TTC549 (cell line): ENCODE data around the gene SRGAP1.
"Not testable (repeated sequence)": the region's sequence is repeated elsewhere in the genome, so short reads cannot be mapped to it uniquely, and the experiment has no call there.

ENCODE experiments used
- FAIRE-seq: peaks from 2 replicates; lab custom pipeline; 2012; peaks lifted over from hg19 to GRCh38; lab: Jason Lieb, UNC

Gene SRGAP1

GRCh38 chr12:63869656-63870055, 25.2 kb downstream of the SRGAP1 start:
- FAIRE-seq, result no peak

GRCh38 chr12:63870838-63871237, 26.3 kb downstream of the SRGAP1 start:
- FAIRE-seq, result no peak

- no peak for FAIRE-seq
Measured at GRCh38 chr12:63874897-63875480, 30.5 kb downstream of the SRGAP1 start.

- FAIRE-seq, result no peak
Measured at GRCh38 chr12:63875703-63876102, 31.2 kb downstream of the SRGAP1 start.

- FAIRE-seq, result no peak
Measured at GRCh38 chr12:63876980-63877379, 32.5 kb downstream of the SRGAP1 start.

- no peak for FAIRE-seq
Measured at GRCh38 chr12:63877693-63878092, 33.2 kb downstream of the SRGAP1 start.

- FAIRE-seq, result not testable (repeated sequence)
Measured at GRCh38 chr12:63880235-63880634, 35.7 kb downstream of the SRGAP1 start.

- FAIRE-seq, result no peak
Measured at GRCh38 chr12:63880742-63881263, 36.3 kb downstream of the SRGAP1 start.

- no peak for FAIRE-seq
Measured at GRCh38 chr12:63882844-63883243, 38.3 kb downstream of the SRGAP1 start.

GRCh38 chr12:63885401-63885800, 40.9 kb downstream of the SRGAP1 start:
- no peak for FAIRE-seq

GRCh38 chr12:63888908-63889635, 44.6 kb downstream of the SRGAP1 start:
- no peak for FAIRE-seq

- no peak for FAIRE-seq
Measured at GRCh38 chr12:63889721-63890509, 45.4 kb downstream of the SRGAP1 start.

GRCh38 chr12:63893170-63893569, 48.7 kb downstream of the SRGAP1 start:
- no peak for FAIRE-seq

GRCh38 chr12:63894132-63894531, 49.6 kb downstream of the SRGAP1 start:
- no peak for FAIRE-seq

GRCh38 chr12:63895841-63896240, 51.3 kb downstream of the SRGAP1 start:
- no peak for FAIRE-seq

GRCh38 chr12:63897931-63898330, 53.4 kb downstream of the SRGAP1 start:
- no peak for FAIRE-seq

GRCh38 chr12:63898764-63899337, 54.4 kb downstream of the SRGAP1 start:
- FAIRE-seq, result no peak

GRCh38 chr12:63899396-63899795, 54.9 kb downstream of the SRGAP1 start:
- FAIRE-seq, result no peak

GRCh38 chr12:63900922-63901793, 56.7 kb downstream of the SRGAP1 start:
- FAIRE-seq, result no peak

GRCh38 chr12:63904653-63905052, 60.2 kb downstream of the SRGAP1 start:
- no peak for FAIRE-seq

GRCh38 chr12:63905544-63905943, 61.0 kb downstream of the SRGAP1 start:
- FAIRE-seq, result no peak

GRCh38 chr12:63906876-63907275, 62.4 kb downstream of the SRGAP1 start:
- FAIRE-seq, result no peak
